ENCODE measurements around the gene FTO.

The FTO gene

GRCh38 chr16:53946746-53947386 is 242.9 kb downstream of the FTO start:
- no peak for DNase-seq

DNA sequence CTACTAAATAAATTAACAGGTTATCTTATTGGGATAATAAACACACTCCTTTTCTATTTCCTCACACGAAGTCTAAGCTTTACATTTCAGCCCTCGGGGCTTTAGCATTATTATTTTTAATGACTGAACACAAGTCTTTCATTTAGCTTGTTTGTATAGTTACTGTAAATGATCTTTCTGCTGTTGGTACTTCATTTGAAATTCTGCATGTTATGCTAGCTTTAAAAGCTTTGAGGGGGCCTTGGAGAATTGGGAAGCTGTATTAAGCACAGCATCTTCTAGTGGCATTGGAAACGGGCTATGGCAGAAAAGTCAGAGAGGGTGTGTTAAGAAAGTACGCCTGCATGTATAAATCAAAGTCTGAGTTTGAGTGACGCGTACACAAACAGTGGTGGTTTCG is 243.7 kb downstream of the FTO start:
- DNase-seq, result no peak

DNA sequence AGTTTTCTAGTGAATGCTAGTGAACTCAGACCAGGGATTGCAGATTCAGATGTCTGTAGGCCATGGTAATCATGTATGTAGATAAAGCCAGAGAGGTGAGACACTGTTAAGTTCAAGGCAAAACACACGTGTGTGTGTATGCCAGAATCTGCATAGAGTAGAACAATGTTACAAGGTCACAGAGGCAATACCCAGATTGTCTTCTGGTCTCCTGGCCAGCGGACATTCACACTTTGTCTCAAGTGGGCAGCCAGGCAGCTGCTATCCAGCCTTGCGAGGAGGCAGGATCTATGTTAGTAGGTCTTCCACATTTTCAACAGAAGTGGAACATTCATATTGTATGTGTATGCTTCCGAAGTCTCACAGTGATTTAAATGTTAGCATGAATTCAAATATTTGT is 244.4 kb downstream of the FTO start:
- no peak for DNase-seq

- no peak for DNase-seq
Observed at GRCh38 chr16:53948734-53949430, 244.9 kb downstream of the FTO start.

- no peak for DNase-seq
Observed at GRCh38 chr16:53949715-53950410, 245.9 kb downstream of the FTO start.

DNA sequence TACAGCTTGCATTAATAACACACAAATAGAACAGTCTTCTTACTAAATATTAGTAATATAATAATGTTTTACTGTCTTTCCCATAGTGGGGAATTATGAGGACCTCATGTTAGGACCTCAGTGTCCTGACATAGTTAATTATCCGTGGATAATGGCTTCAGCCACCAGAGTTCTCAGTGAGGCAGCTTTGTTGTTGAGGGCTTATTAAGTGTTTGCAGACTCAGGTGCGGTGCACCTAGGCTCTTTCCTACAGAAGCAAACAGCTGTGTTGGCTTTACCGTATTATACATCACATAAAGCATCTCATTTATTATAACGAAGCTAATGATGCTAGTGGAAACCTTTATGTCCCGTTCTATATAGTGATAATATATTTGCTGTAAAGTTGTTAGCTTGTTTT is 246.7 kb downstream of the FTO start:
- DNase-seq, result no peak

GRCh38 chr16:53952215-53953208 is 248.6 kb downstream of the FTO start:
- no peak for DNase-seq

GRCh38 chr16:53953336-53953735 is 249.4 kb downstream of the FTO start:
- no peak for DNase-seq

- no peak for DNase-seq
Observed at GRCh38 chr16:53955221-53955875, 251.4 kb downstream of the FTO start.

GRCh38 chr16:53958341-53958880 is 254.5 kb downstream of the FTO start:
- DNase-seq, result no peak

GRCh38 chr16:53960050-53960812 is 256.3 kb downstream of the FTO start:
- no peak for DNase-seq

- no peak for DNase-seq
Observed at GRCh38 chr16:53960954-53961616, 257.1 kb downstream of the FTO start.

- no peak for DNase-seq
Observed at GRCh38 chr16:53962041-53962440, 258.1 kb downstream of the FTO start.

GRCh38 chr16:53964145-53964790 is 260.3 kb downstream of the FTO start:
- DNase-seq, result no peak

GRCh38 chr16:53966821-53967571 is 263.0 kb downstream of the FTO start:
- DNase-seq, result no peak

DNA sequence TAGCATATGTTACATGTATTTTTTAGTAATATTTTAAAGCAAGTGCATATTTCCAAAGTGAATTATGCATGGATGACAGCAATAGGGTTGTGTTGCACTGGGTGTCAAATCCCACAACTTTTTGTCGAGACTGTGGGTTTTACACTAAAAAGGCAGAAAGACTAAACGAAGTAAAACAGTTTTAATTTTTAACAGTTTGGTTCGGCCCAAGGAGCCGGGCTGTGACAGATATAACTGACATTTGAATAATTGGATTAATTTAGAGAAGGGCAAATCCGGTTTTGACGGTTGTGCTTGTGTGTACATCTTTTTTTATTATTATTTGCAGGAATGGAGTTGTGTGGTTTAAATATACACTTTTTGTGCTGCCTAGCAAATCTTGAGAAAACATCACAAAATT is 263.6 kb downstream of the FTO start:
- DNase-seq, result no peak

DNA sequence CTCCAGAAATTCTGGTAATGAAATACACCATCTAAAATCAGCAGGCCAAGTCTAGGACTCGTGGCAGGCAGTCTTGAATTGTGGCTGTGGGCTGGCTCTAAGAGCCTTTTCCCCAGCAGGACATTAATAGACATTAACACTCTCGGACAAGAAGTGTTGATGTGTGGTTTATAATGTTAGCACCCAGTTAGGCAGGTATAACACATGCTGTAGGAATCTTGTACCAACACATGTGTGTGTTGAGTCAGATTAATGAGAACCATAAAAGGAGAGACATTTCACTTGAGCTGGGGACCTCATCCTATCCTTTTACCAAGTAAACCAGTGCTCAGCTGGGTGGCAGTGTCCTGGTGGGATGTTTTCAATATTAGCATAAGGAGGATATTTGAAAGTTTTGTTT is 264.5 kb downstream of the FTO start:
- DNase-seq, result no peak

GRCh38 chr16:53968896-53969295 is 264.9 kb downstream of the FTO start:
- DNase-seq, result no peak

- no peak for DNase-seq
Observed at GRCh38 chr16:53971616-53972015, 267.7 kb downstream of the FTO start.

Measured in effector CD4-positive, alpha-beta T cell (primary cell).